ENCODE data around the gene RBM19. TPM values are rescaled to one million over a fixed set of nuclear protein-coding genes. Genes with fewer than 3 reads are reported as not detected.

The RBM19 gene
- polyA plus RNA-seq, 2 of the 4 experiments (the other 2 are of a cell fraction): 16.0 to 18.6 TPM

DNA sequence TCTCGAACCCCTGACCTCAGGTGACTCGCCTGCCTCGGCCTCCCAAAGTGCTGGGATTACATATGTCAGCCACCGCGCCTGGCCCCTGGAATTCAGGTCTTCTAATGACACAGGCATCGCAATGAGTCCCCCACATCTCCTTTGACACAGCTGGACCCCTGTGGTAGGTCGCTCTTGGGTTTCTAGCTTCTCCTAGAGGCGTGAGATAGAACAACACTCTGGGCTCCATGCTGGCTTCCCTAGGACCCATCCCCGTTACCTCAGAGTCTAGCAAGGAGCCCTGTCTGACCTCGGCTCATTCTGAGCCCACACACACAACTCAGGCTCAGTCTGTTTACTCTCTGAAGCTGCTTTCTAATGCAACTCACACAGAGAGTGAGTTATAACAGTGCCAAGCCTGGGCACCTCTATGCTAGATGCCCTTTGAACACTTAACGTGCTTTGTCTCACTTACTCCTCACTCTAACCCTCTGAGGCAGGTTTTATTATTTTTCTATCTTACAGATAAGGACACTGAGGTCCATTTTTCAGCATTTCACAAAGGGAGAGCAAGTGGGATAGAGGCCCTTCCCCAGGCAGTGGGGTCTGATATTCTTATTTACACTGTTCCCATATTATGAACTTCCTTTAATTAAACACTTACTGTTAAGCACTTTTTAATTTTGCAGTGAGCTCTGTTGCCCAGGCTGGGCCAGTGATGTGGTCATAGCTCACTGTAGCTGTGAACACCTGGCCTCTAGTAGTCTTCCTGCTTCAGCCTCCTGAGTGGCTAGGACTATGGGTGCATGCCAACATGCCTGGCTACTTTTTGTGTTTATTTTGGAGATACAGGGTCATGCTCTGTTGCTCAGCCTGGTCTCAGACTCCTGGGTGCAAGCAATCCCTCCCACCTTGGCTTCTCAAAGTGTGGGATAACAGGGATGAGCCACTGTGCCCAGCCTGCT, 40.6 kb upstream of the RBM19 start:
- Histone ChIP-seq H3K27ac (no peak overlapping the region), H3K4me3 (no peak overlapping the region), H3K4me2 (no peak overlapping the region), H3K9me3 (no peaks in the 10 kb centered on the region), H3K4me1 (no peaks in the 10 kb centered on the region)
- CTCF ChIA-PET: interaction anchor here (0.6 to 1.4 kb wide), 5 partner anchors 8 to 1374 kb away, joined by 3 to 5 read pairs (median 4); no protein-coding TSS in a partner anchor
- POLR2A ChIA-PET: no interaction called here
- FAIRE-seq (no peak), ATAC-seq (peak in 1 of 2 experiments; percentile 42; a peak in 3 of 6 replicates), DNase-seq (ENCODE audit: low read depth in 1 of 2, low spot score in 1 of 2) (no peak)
- TF ChIP-seq HOXB5 (CRISPR knock-in tag; IDR thresholded peaks at IDR 0.05) (no peak), ZFP36 (IDR thresholded peaks at IDR 0.05; ENCODE audit: borderline replicate concordance, partially characterized antibody) (no peak), CHD2 (IDR thresholded peaks at IDR 0.05; ENCODE audit: low read length, partially characterized antibody) (no peak), EP300 (IDR thresholded peaks at IDR 0.05) (no peak), HOXB13 (CRISPR knock-in tag; IDR thresholded peaks at IDR 0.05; ENCODE audit: low read depth) (no peak), MAX (IDR thresholded peaks at IDR 0.05) (no peak), CTCF (IDR thresholded peaks at IDR 0.05) (no peak), SMC3 (IDR thresholded peaks at IDR 0.05) (no peak), ESRRA (IDR thresholded peaks at IDR 0.05; ENCODE audit: borderline replicate concordance, low read length) (no peak), HOXA7 (CRISPR knock-in tag; IDR thresholded peaks at IDR 0.05) (no peak), REST (IDR thresholded peaks at IDR 0.05) (no peak), FOSL2 (IDR thresholded peaks at IDR 0.05) (no peak), FOSL2 (CRISPR knock-in tag; IDR thresholded peaks at IDR 0.05) (no peak), FOXS1 (CRISPR knock-in tag; IDR thresholded peaks at IDR 0.05) (no peak)
- WGBS (ENCODE audit: missing lambda C conversion rate): 3% methylated on average over 11 of the region's 11 CpGs

DNA sequence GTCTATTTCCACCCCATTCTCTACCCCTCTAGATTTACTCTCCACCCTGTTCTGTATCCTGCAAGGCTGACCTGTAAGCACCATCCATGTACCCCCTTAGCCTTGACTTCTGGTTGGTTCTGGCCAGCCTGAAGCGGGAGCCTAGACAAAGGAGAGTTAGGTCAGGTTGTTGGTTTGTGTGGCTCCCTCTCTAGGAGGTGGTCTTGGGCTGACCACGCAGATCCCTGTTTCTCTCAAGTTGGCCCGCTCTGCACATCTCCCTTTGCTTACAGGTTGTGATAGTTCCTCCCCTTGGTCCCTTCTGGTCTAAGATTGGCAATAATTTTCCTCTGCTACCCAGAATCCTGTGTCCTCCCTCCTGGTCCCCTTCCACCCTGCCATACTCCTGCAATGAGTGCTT, 38.3 kb upstream of the RBM19 start:
- ChIA-PET CTCF (no interaction called here), POLR2A (no interaction called here)
- FAIRE-seq (no peak), DNase-seq (ENCODE audit: low read depth in 1 of 2, low spot score in 1 of 2) (no peak), ATAC-seq (no peak)
- no peaks in the 10 kb centered on the region for H3K9me3 ChIP-seq
- no peak overlapping the region for H3K4me3 ChIP-seq
- WGBS (ENCODE audit: missing lambda C conversion rate): 3% methylated on average over 3 of the region's 3 CpGs
- H3K4me1 ChIP-seq: no peaks in the 10 kb centered on the region
- H3K27ac ChIP-seq: no peak overlapping the region
- no peak overlapping the region for H3K4me2 ChIP-seq
- TF ChIP-seq ZC3H11A (IDR thresholded peaks at IDR 0.05) (no peak), RCOR1 (IDR thresholded peaks at IDR 0.05; ENCODE audit: low read depth, low read length) (no peak), REST (IDR thresholded peaks at IDR 0.05) (no peak), JUN (IDR thresholded peaks at IDR 0.05) (no peak), MYC (IDR thresholded peaks at IDR 0.05; ENCODE audit: borderline replicate concordance, low read length) (no peak), POLR2A (IDR thresholded peaks at IDR 0.05; ENCODE audit: low read length) (no peak), FOXS1 (CRISPR knock-in tag; IDR thresholded peaks at IDR 0.05) (no peak), MAZ (IDR thresholded peaks at IDR 0.05; ENCODE audit: borderline replicate concordance, low read depth, low read length) (no peak), CBX2 (IDR thresholded peaks at IDR 0.05; ENCODE audit: borderline replicate concordance, low read depth) (no peak), ELK1 (IDR thresholded peaks at IDR 0.05; ENCODE audit: low read depth, low read length) (no peak), HOXB5 (CRISPR knock-in tag; IDR thresholded peaks at IDR 0.05) (no peak), ESRRA (IDR thresholded peaks at IDR 0.05; ENCODE audit: borderline replicate concordance, low read length) (no peak), GATA3 (IDR thresholded peaks at IDR 0.05; ENCODE audit: borderline replicate concordance) (no peak)
- TF ChIP-seq, protein P1, sequence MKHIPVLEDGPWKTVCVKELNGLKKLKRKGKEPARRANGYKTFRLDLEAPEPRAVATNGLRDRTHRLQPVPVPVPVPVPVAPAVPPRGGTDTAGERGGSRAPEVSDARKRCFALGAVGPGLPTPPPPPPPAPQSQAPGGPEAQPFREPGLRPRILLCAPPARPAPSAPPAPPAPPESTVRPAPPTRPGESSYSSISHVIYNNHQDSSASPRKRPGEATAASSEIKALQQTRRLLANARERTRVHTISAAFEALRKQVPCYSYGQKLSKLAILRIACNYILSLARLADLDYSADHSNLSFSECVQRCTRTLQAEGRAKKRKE (CRISPR knock-in tag; IDR thresholded peaks at IDR 0.05; ENCODE audit: low read depth): no peak

Measured in A549 (cell line).